Measurements from ENCODE around the gene IFIT1B. TPM values are rescaled to one million over a fixed set of nuclear protein-coding genes. Genes with fewer than 3 reads are reported as not detected.

Gene IFIT1B
- polyA plus RNA-seq, 1 experiment: not detected

- ChIA-PET CTCF (interaction anchor here (0.6 to 3.4 kb wide), 49 partner anchors 9 to 340 kb away, joined by 3 to 31 read pairs (median 6); partner anchors contain the start of genes IFIT1, IFIT1B, IFIT2 and IFIT3), POLR2A (no interaction called here)
- DNase-seq (ENCODE audit: low read depth, low spot score): no peak
- no peak overlapping the region for H3K4me3 ChIP-seq (ENCODE audit: low read depth, low read length)
- H3K9me3 ChIP-seq (ENCODE audit: control insufficient read depth, insufficient read depth, low read length): no peaks in the 10 kb centered on the region
- H3K27ac ChIP-seq (ENCODE audit: low read depth, low read length): no peak overlapping the region
- no peaks in the 10 kb centered on the region for H3K27me3 ChIP-seq (ENCODE audit: control insufficient read depth, insufficient read depth, low read length)
- peak; percentile 69 for TF ChIP-seq CTCF (IDR thresholded peaks at IDR 0.05; ENCODE audit: low read depth, low read length)
These were observed 8.4 kb upstream of the IFIT1B start for GRCh38 chr10:89369156-89370105.

- ChIA-PET CTCF (no interaction called here), POLR2A (no interaction called here)
- no peaks in the 10 kb centered on the region for H3K27me3 ChIP-seq (ENCODE audit: control insufficient read depth, insufficient read depth, low read length)
- H3K27ac ChIP-seq (ENCODE audit: low read depth, low read length): no peak overlapping the region
- no peak overlapping the region for H3K4me3 ChIP-seq (ENCODE audit: low read depth, low read length)
- no peaks in the 10 kb centered on the region for H3K9me3 ChIP-seq (ENCODE audit: control insufficient read depth, insufficient read depth, low read length)
- DNase-seq (ENCODE audit: low read depth, low spot score): no peak
- TF ChIP-seq CTCF (IDR thresholded peaks at IDR 0.05; ENCODE audit: low read depth, low read length): no peak
These were observed 6.8 kb upstream of the IFIT1B start for GRCh38 chr10:89371079-89371478.

GRCh38 chr10:89371987-89372386 lies 5.9 kb upstream of the IFIT1B start:
- H3K27me3 ChIP-seq (ENCODE audit: control insufficient read depth, insufficient read depth, low read length): no peaks in the 10 kb centered on the region
- no peak for DNase-seq (ENCODE audit: low read depth, low spot score)
- TF ChIP-seq CTCF (IDR thresholded peaks at IDR 0.05; ENCODE audit: low read depth, low read length): no peak
- CTCF ChIA-PET: interaction anchor here (0.8 to 1.7 kb wide), 2 partner anchors 120 to 154 kb away, joined by 3 to 6 read pairs; no protein-coding TSS in a partner anchor
- H3K9me3 ChIP-seq (ENCODE audit: control insufficient read depth, insufficient read depth, low read length): no peaks in the 10 kb centered on the region
- POLR2A ChIA-PET: no interaction called here
- no peak overlapping the region for H3K4me3 ChIP-seq (ENCODE audit: low read depth, low read length)
- no peak overlapping the region for H3K27ac ChIP-seq (ENCODE audit: low read depth, low read length)

GRCh38 chr10:89373916-89374711 lies 3.7 kb upstream of the IFIT1B start:
- ChIA-PET CTCF (interaction anchor here (0.9 kb wide), 1 partner anchor 12 kb away, joined by 3 read pairs; no protein-coding TSS in a partner anchor), POLR2A (interaction anchor here (1.1 to 1.3 kb wide), 3 partner anchors 19 to 91 kb away, joined by 3 to 9 read pairs (median 4); partner anchors contain the start of gene IFIT1)
- Histone ChIP-seq H3K4me3 (ENCODE audit: low read depth, low read length) (no peak overlapping the region), H3K27ac (ENCODE audit: low read depth, low read length) (peak overlapping the region; percentile 77), H3K9me3 (ENCODE audit: control insufficient read depth, insufficient read depth, low read length) (no peaks in the 10 kb centered on the region), H3K27me3 (ENCODE audit: control insufficient read depth, insufficient read depth, low read length) (no peaks in the 10 kb centered on the region)
- no peak for DNase-seq (ENCODE audit: low read depth, low spot score)
- no peak for TF ChIP-seq CTCF (IDR thresholded peaks at IDR 0.05; ENCODE audit: low read depth, low read length)

Data from AG04450 (cell line).